ENCODE results near the gene AJUBA.

GRCh38 chr14:22939684-22940083 is 42.7 kb downstream of the AJUBA start:
- no peak for TF ChIP-seq CTCF (IDR thresholded peaks at IDR 0.05)
- no peak for TF ChIP-seq POLR2A (IDR thresholded peaks at IDR 0.05)
